GM18870 (cell line): ENCODE results near the gene UGDH.

Source experiments
- ATAC-seq: cut with Tn5 transposase; IDR thresholded peaks from one replicate; pipeline ENCODE4 v1.9.1; 2021; ENCODE audit warnings: moderate library complexity; ENCODE audit not compliant: unreplicated experiment

UGDH gene

GRCh38 chr4:39456946-39457763 is 70.1 kb downstream of the UGDH start:
- no peak for ATAC-seq

DNA sequence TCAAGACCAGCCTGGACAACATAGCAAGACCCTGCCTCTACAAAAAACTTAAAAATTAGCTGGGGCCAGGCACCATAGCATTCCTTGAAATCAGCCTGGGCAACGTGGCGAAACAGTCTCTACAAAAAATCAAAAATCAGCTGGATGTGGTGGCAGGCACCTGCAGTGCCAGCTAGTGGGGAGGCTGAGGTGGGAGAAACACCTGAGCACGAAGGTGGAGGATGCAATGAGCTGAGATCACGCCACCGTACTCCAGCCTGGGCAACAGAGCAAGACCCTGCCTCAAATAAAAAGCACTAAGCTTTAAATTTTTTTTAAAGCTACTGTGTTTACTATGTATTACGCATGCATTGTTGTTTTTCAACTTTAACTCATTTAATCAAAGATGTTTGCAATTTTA is 71.8 kb downstream of the UGDH start:
- ATAC-seq = no peak

- ATAC-seq = no peak
These were observed 73.5 kb downstream of the UGDH start for GRCh38 chr4:39453738-39454137.

GRCh38 chr4:39452860-39453587 is 74.2 kb downstream of the UGDH start:
- ATAC-seq = no peak

DNA sequence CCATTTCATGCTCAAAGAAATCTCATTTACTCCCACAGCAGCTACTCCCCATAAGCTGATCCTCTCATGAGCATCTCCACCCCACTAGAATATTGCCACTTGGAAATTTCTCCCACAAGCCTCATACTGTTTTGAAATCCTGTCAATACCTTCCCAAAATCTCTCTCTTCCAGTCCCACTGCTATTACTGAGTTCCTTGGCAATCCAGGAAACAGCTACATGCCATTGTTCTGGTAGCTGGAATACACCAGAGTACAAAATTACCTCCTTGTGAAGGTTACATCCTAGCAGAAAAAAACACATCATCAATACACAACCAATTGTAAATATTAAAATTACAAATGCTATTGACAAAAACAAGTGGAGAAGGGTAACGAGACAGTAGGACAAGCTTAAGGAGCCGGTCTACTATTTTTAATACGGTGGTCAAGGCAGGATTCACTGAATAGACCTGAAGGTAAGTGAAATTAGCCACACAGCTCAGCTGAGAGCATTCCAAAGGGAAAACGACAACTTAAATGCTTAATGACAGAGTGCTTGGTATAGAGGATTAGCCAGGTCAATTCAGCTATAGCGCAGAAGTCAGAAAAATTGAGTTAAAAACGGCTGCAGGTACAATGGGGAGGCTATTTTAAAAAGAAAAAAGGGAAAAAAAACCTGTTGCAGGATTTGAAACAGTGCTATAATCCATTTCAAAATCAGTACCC is 74.9 kb downstream of the UGDH start:
- ATAC-seq = no peak

DNA sequence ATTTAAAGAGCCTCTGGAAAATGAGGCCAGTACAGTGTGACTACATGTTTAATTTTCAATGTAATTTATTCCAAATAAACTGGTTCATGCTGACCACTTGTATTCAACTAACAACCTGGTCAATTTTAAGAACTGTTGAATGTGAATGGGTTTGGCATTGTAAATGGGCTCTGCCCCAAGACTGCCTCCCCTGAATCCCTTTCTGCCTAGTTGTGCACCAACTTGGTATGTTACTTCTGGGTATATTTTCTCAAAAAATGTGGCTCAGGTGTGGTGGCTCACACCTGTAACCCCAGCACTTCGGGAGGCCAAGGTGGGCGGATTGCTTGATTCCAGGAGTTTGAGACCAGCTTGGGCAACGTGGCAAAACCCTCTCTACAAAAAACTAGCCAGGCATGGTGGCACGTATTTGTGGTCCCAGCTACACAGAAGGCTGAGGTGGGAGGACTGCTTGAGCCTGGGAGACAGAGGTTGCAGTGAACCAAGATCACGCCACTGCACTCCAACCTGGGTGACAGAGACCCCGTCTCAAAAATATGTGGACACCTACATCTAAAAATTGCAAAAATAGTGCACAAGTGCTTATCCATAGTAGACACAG is 75.7 kb downstream of the UGDH start:
- ATAC-seq = no peak

DNA sequence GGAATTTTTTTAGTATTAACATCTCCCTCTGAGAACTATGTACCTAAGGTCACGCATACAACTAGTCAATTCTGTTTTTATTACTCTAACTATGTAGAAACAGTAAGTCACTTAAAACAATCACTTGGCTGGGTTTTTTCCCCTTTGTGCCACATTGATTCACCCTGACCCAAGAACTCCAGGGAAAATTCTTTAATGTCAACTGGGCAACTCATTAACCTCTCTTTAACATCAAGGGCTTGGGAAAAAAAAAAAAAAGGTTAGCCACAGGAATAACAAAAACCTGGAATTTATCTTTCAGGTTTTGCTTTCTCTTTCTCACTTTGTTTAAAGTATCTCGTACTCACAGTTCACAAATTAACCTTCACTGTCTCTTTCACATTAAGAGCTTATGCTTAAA is 76.6 kb downstream of the UGDH start:
- ATAC-seq = no peak
